ENCODE results near the gene LAMTOR1.
"Not testable (repeated sequence)": the region's sequence is repeated elsewhere in the genome, so short reads cannot be mapped to it uniquely, and the experiment has no call there.

Gene LAMTOR1

GRCh38 chr11:72102946-72103753 lies at the start of gene LAMTOR1:
TSS of gene LAMTOR1 (minus strand) at chr11:72103297. CDS start at chr11:72103224, 73 bp downstream.
- peak; percentile 97 for DNase-seq

DNA sequence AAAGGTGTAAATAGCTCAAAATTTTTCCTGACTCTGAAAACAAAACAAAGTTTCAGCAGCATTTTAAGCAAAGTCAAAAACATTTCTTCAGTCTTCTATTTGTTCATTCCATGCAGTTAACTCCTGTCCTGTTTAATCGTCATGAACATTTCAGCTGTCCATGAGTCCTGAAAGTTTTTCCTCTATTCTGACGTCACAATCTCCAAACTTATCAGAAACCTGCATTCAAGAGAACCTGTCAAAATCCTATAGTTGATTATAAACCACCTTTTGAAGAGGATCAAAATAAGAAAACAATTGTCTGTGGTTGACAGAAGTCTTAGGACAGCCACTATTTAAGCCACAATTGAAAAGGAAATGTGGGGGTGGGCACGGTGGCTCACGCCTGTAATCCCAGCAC lies 47.8 kb upstream of the LAMTOR1 start:
- no peak for DNase-seq

- DNase-seq = no peak
Measured at GRCh38 chr11:72146625-72147024, 43.5 kb upstream of the LAMTOR1 start.

DNA sequence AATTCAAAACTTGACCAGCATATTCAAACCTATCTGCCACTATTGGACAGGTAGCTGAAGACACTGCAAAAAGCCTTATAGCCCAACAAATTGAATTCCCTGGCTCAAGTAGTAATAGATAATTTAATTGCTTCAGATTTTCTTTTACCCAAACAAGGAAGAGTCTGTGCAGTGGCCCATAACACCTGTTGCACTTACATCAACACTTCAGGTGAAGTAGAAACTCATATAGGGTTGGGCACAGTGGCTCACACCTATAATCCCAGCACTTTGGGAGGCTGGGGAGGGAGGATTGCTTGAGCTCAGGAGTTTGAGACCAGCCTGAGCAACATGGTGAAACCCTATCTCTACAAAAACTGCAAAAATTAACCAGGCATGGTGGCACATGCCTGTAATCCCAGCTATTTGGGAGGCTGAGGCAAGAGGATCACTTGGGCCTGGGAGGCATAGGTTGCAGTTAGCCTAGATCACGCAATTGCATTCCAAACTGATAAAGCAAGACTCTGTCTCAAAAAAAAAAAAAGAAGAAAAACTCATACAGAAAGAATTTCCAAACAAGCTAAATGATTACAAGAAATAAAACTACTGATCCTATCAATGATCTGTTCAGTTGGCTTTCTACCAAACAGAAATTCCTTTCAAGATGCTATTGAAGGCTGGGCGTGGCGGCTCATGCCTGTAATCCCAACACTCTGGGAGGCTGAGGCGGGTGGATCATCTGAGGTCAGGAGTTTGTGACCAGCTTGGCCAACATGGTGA lies 41.9 kb upstream of the LAMTOR1 start:
- DNase-seq = no peak

DNA sequence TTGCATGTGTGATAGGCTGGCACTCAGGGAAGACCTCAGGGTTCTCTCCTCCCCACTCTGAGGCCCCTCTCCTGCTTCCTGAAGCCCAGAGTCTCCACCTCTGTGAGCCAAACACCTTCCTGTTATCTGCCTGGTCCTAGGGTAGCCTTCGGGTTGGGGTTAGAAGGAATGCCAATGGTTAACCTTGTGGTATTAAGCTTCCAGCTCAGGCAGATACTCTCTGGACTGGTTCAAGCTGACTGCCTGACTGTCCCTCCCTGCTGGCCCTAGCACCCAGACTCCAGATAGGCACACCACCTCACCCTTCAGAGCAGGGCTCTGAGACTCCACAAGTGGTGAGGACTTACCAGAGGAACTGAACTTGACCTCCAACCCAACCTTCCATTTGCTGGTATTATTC lies 39.4 kb upstream of the LAMTOR1 start:
- DNase-seq = not testable (repeated sequence)

DNA sequence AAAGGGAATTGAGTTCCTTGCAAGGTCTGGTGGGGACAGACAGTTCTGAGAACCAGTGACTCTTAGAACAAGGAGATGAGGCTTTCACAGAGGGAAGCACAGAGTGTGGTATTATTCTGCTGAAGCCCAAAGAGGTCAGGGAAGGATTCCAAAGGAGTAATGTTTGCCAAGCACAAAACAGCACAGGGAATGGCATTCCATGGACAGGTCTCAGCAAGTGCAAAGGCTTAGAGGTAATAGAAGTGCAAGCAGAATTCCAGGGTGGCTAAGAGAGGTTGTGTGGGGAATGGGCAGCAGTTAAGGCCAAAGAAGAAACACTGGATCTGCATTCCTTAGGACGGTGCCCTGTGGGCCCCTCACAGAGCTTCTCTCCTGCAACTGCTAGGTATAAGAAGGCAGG lies 39.0 kb upstream of the LAMTOR1 start:
- not testable (repeated sequence) for DNase-seq

DNA sequence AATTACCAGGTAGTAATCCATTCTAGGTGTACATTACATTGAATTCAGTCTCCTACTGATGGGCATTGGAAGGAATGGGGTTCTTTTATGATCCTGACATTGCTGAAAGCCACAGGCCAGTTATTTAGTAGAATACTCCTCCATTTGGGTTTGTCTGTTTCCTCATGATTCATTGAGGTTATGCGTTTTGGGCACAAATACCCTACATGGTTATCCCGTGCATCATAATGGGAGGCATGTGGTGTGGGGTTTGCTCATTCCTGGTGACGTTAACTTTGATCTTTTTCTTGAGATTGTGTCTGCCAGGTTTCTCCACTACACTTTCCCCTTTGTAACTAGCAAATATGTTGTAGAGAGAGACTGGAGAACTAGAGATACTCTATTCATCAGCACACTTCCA lies 38.0 kb upstream of the LAMTOR1 start:
- DNase-seq = no peak

- DNase-seq = no peak
Measured at GRCh38 chr11:72140661-72141060, 37.6 kb upstream of the LAMTOR1 start.

DNA sequence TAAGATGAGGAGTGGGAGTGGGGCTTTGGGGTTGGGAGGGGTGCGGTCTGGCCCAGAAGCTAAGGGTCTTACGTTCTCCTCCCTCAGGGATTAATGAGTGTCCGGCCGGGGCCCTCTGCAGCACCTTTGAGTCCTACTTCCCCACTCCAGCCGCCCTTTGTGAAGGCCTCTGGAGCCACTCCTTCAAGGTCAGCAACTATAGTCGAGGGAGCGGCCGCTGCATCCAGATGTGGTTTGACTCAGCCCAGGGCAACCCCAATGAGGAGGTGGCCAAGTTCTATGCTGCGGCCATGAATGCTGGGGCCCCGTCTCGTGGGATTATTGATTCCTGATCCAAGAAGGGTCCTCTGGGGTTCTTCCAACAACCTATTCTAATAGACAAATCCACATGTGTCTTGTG lies 36.4 kb upstream of the LAMTOR1 start:
- no peak for DNase-seq

DNA sequence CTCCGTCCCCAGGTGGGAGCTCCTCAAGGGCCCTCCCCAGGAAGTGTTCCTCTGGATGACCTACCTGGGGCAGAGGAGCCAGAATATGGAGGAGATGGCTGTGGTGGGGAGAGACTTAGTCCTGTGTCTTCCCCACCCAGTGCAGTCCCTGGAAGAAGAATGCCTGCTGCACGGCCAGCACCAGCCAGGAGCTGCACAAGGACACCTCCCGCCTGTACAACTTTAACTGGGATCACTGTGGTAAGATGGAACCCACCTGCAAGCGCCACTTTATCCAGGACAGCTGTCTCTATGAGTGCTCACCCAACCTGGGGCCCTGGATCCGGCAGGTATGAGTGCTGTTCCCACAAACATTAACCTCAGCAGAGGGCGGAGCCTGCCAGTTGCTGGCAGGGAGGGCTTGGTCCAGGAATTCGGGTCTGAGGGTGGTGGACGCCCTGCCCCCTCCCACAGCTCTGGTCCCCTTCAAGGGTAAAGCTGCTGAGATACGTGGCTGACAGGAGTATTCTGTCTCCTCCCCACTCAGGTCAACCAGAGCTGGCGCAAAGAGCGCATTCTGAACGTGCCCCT lies 35.8 kb upstream of the LAMTOR1 start:
- no peak for DNase-seq

DNA sequence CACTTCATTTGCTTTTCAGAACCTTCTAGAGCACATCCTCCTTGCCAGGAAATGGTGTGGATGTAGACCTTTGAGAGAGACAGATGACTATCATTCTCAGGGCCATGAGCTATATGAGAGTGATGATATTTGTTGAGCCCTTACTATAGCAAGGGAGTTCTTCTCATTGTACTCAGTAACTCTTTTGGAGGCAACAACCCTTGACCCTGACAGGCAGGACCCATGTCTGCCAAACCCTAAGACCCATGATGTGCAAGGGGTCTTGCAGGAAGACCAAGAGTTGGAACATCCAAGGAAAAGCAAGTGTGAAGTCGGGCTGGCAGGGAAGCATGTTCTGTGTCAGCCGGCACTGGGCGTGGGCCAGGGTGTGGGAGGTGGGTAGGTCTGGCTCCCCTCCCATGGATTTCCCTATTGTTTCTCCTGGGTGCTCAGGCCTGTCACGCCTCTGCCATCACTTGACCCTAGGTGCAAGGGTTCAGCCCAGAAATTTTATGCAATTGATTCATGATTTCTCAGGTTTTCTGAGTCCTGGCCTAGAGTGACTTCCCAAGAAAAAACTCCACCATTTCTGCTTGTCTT lies 33.7 kb upstream of the LAMTOR1 start:
- no peak for DNase-seq

GRCh38 chr11:72135891-72136683 lies 33.0 kb upstream of the LAMTOR1 start:
- DNase-seq = no peak

GRCh38 chr11:72135473-72135872 lies 32.4 kb upstream of the LAMTOR1 start, which contains the start of gene FOLR3:
TSS of gene FOLR3 (plus strand) at chr11:72135725. CDS start at chr11:72135953, 228 bp downstream.
- DNase-seq = not testable (repeated sequence)

GRCh38 chr11:72132646-72133045 lies 29.5 kb upstream of the LAMTOR1 start:
- DNase-seq = no peak

DNA sequence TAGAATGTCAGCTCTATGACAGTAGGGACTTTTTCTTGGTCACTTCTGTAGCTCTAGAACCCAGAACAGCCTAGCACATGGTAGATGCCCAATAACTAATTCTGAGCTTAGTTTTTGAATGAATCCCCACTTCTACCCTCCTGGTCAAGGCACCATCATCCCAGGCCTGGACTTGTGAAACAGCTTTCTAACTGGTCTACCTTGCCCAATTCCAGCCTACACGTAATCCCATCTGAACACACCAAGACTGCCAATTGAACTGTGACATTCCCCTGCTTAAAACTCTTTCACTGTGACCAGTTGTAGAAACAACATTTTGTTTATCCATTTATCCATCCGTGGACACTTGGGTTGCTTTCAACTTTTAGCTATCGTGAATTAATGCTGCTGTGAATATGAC lies 26.3 kb upstream of the LAMTOR1 start:
- DNase-seq = no peak

DNA sequence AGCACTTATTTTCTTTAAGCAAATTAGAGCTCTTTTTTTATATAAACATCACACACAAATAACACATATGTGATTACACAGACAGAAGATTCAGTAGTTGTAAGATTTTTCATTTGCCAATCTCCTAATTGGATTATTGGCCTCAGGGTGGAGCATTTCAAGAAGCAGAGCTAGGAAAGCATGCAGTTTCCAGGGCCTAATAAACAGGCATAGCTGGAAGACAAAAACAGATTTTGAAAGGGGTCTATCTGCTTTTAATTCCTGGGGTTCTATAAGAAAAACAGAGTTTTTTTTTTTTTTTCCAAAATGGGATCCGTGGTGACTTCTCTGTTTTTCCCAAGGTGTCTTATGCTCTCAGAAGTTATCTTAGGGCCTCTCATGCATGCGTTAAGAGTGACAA lies 24.8 kb upstream of the LAMTOR1 start:
- DNase-seq = no peak

DNA sequence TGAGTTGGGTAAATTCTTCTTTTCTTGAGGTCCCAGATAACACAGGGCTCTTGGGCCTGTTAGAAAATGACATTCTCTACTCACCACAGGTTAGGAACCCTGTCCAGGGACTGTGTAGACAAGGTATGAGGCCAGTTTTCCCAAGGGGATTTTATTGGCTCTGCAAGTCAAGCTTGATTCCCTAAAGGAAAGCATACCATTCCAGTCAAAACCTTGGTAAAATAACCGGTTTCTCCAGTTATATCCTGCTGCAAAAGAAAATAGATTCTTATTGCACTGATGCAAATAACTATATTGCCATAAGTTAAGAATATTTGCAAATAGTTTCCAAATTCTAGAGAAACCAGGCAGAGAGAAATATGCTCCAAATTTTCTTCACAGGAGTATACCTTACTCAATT lies 22.9 kb upstream of the LAMTOR1 start:
- DNase-seq = no peak

- DNase-seq = no peak
Measured at GRCh38 chr11:72124046-72124445, 20.9 kb upstream of the LAMTOR1 start.

DNA sequence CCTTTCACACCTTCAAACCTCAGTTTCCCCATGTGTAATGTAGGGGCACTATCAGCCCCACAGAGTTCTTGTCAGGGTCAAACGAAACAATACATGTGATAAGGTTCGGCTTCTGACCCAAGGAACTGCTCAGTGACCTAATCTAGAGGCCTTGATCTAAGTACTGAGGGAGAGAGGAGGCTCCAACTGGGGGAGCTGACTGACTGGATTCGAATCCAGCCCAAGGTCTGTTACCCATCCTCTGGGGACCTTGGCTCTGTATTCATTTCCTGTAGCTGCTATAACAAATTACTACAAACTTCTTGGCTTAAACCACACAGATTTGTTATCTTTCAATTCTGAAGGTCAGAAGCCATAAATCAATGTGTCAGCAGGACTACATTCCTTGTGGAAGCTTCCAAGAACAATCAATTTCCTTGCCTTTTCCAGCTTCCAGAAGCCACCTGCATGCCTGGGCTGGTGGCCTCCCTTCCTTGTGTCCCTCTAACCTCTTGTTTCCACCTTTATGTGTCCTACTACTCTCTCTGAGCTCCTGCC lies 20.1 kb upstream of the LAMTOR1 start:
- DNase-seq = no peak

- DNase-seq = no peak
Measured at GRCh38 chr11:72122607-72123006, 19.5 kb upstream of the LAMTOR1 start.

- no peak for DNase-seq
Measured at GRCh38 chr11:72120930-72121329, 17.8 kb upstream of the LAMTOR1 start.

DNA sequence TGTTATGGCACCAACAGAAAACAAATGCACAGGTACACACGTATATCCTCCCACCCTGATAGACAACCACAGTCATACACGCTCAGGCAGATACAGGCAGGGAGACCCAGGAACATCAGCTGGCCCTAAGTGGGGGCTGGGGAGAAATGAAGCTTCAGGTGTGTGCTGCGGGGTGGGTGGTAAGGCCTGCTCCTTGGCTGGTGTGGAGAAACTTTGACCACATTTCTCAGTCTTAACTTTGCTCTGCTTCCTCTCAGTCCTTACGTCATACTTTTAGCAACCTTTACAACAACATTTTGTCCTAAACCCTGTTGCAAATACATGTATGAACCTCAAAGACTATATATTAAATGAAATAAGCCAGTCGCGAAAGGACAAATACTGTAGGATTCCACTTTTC lies 16.1 kb upstream of the LAMTOR1 start:
- no peak for DNase-seq
